ENCODE measurements around the gene ANGPTL2.

DNA sequence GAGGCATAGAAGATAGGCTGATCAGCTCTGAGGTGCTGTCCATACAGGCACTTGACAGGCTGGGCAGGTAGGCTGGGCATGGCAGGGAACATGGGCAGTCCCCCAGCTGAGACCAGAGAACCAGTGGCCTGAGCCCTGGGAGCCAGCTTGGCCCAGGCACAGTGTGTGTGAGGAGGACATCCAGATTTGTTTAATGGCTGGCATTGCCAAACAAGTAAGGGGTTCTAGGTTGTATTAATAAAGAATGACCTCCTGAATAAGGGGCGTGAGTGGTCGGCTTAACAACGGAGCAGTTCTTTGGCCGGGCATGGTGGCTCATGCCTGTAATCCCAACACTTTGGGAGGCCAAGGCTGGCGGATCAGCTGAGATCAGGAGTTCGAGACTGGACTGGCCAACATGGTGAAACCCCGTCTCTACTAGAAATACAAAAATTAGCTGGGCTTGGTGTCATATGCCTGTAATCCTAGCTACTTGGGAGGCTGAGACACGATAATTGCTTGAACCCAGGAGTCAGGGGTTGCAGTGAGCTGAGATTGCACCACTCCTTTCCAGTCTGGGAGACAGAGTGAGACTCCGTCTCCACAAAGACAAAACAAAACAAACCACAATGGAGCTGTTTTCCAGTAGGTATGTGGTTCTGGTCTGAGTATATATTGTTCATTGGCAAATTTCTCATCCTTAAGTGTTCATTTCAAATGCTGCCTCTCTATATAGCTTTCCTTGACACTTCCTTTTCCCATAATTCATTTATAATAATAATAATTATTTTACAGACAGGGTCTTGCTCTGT is 56.2 kb downstream of the ANGPTL2 start:
- TF ChIP-seq, protein P1, sequence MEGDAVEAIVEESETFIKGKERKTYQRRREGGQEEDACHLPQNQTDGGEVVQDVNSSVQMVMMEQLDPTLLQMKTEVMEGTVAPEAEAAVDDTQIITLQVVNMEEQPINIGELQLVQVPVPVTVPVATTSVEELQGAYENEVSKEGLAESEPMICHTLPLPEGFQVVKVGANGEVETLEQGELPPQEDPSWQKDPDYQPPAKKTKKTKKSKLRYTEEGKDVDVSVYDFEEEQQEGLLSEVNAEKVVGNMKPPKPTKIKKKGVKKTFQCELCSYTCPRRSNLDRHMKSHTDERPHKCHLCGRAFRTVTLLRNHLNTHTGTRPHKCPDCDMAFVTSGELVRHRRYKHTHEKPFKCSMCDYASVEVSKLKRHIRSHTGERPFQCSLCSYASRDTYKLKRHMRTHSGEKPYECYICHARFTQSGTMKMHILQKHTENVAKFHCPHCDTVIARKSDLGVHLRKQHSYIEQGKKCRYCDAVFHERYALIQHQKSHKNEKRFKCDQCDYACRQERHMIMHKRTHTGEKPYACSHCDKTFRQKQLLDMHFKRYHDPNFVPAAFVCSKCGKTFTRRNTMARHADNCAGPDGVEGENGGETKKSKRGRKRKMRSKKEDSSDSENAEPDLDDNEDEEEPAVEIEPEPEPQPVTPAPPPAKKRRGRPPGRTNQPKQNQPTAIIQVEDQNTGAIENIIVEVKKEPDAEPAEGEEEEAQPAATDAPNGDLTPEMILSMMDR (IDR thresholded peaks at IDR 0.05): no peak
- no peak for TF ChIP-seq POLR2A (IDR thresholded peaks at IDR 0.05)
